ENCODE measurements around the gene FNDC3B. TPM values are rescaled to one million over a fixed set of nuclear protein-coding genes. Genes with fewer than 3 reads are reported as not detected.

FNDC3B gene
- total and polyA plus RNA-seq, 2 of the 8 experiments (the other 6 are each of a cell fraction or from before 2014, with no cell fraction given): 14.1 to 44.4 TPM

GRCh38 chr3:172002512-172003078 is 36.8 kb upstream of the FNDC3B start:
- no peak overlapping the region for H4K5ac ChIP-seq (ENCODE audit: insufficient read length, low read depth, low read length)
- no peak overlapping the region for H3K18ac ChIP-seq (ENCODE audit: extremely low read depth, low read length)
- H2BK120ac ChIP-seq (replicated peaks; ENCODE audit: low read depth, low read length): no peak overlapping the region
- H2BK5ac ChIP-seq (ENCODE audit: low read depth, low read length): no peak overlapping the region
- no peak overlapping the region for H3K9ac ChIP-seq (replicated peaks in 1 of 4; ENCODE audit: extremely low read depth in 1 of 4, low read depth in 3 of 4, low read length in 3 of 4)
- no peaks in the 10 kb centered on the region for H3K27me3 ChIP-seq (replicated peaks in 1 of 4; ENCODE audit: control insufficient read depth in 3 of 4, extremely low read depth in 1 of 4, insufficient read depth in 3 of 4, low read length in 3 of 4)
- H3K4me2 ChIP-seq (ENCODE audit: insufficient read depth in 1 of 2, low read depth in 2 of 2, low read length in 2 of 2): no peak overlapping the region
- no peak overlapping the region for H2BK15ac ChIP-seq (ENCODE audit: low read length)
- H3K4ac ChIP-seq (replicated peaks; ENCODE audit: insufficient read length, low read depth, low read length): no peak overlapping the region
- no peak overlapping the region for H3K14ac ChIP-seq (ENCODE audit: insufficient read length)
- H2BK12ac ChIP-seq (ENCODE audit: low read depth, low read length): no peak overlapping the region
- no peak overlapping the region for H3K4me3 ChIP-seq (ENCODE audit: extremely low read depth in 1 of 4, insufficient read depth in 2 of 4, low read depth in 3 of 4, low read length in 4 of 4)
- H4K91ac ChIP-seq (replicated peaks; ENCODE audit: insufficient read length, low read length): no peak overlapping the region
- H4K20me1 ChIP-seq (replicated peaks in 1 of 2; ENCODE audit: control insufficient read depth in 1 of 2, insufficient read depth in 2 of 2, low read length in 2 of 2): no peaks in the 10 kb centered on the region
- H3K4me1 ChIP-seq (replicated peaks in 1 of 4; ENCODE audit: control insufficient read depth in 3 of 4, insufficient read depth in 4 of 4, low read length in 3 of 4): no peaks in the 10 kb centered on the region
- no peak overlapping the region for H3K56ac ChIP-seq (replicated peaks; ENCODE audit: insufficient read length, low read depth, low read length)
- ChIA-PET POLR2A (ENCODE audit: partially characterized antibody) (no interaction called here), CTCF (ENCODE audit: partially characterized antibody) (no interaction called here)
- no peak for TF ChIP-seq RAD21 (IDR thresholded peaks at IDR 0.05 in 1 of 2, conservative IDR thresholded peaks at IDR 0.05 in 1 of 2; ENCODE audit: low read depth in 2 of 2, low read length in 2 of 2)
- no peaks in the 10 kb centered on the region for H3K79me2 ChIP-seq (ENCODE audit: control insufficient read depth in 1 of 2, insufficient read depth in 2 of 2, low read length in 2 of 2)
- no peaks in the 10 kb centered on the region for H3K23me2 ChIP-seq (ENCODE audit: low read depth, low read length)
- H2AFZ ChIP-seq (ENCODE audit: low read length): no peak overlapping the region
- no peaks in the 10 kb centered on the region for H3K9me3 ChIP-seq (ENCODE audit: insufficient read depth in 2 of 2, low read depth in 1 of 2, low read length in 1 of 2)
- no peak overlapping the region for H3K27ac ChIP-seq (ENCODE audit: low read depth, low read length)
- no peak for FAIRE-seq
- no peak overlapping the region for H4K8ac ChIP-seq (ENCODE audit: extremely low read depth, insufficient read depth, low read length)
- no peaks in the 10 kb centered on the region for H3K79me1 ChIP-seq (ENCODE audit: low read depth, low read length)
- DNase-seq (ENCODE audit: low read depth in 1 of 2, low spot score in 2 of 2): no peak
- no peak overlapping the region for H2AK5ac ChIP-seq (ENCODE audit: low read depth, low read length)
- 84% methylated on average over 4 of the region's 4 CpGs; no CpG with 5 or more reads in 1 of the 2 experiments for WGBS, 2 experiments (ENCODE audit: extremely low coverage in 1 of 2, insufficient coverage in 1 of 2, insufficient read length in 1 of 2, insufficient replicate concordance in 2 of 2, low coverage in 1 of 2, low lambda C conversion rate in 2 of 2, missing lambda C conversion rate in 1 of 2)
- H3K23ac ChIP-seq (ENCODE audit: insufficient read length): no peak overlapping the region
- no peak overlapping the region for H2BK20ac ChIP-seq (ENCODE audit: low read length)
- no peaks in the 10 kb centered on the region for H3K36me3 ChIP-seq (ENCODE audit: control insufficient read depth in 2 of 4, insufficient read depth in 4 of 4, low read length in 3 of 4)
